ENCODE data around the gene THSD4. TPM values are rescaled to one million over a fixed set of nuclear protein-coding genes. Genes with fewer than 3 reads are reported as not detected.

THSD4 gene
- total RNA-seq, 1 experiment from 2014 or later, result 36.3 TPM

- CTCF ChIA-PET, result interaction anchor here (0.6 to 1.0 kb wide), 2 partner anchors 11 to 125 kb away, joined by 3 to 4 read pairs; no protein-coding TSS in a partner anchor
- peaks cover 3% of the 10 kb centered on the region for H3K9me3 Mint-ChIP-seq (ENCODE audit: unreplicated experiment)
- H3K27ac Mint-ChIP-seq (ENCODE audit: low read depth, unreplicated experiment), result no peak overlapping the region
- peaks cover 5% of the 10 kb centered on the region for H3K4me1 Mint-ChIP-seq (ENCODE audit: insufficient read depth, unreplicated experiment)
- intact Hi-C loops (cut with micrococcal nuclease), result no loop called here
- H3K27me3 Mint-ChIP-seq (ENCODE audit: insufficient read depth, unreplicated experiment), result no peaks in the 10 kb centered on the region
- BruUV-seq (replicated peaks), result no TSS peak
- H3K4me3 Mint-ChIP-seq (ENCODE audit: unreplicated experiment), result no peak overlapping the region
- no peak for TF ChIP-seq CTCF (IDR thresholded peaks at IDR 0.05; ENCODE audit: unreplicated experiment)
- H3K36me3 Mint-ChIP-seq (ENCODE audit: insufficient read depth, unreplicated experiment), result peaks cover 5% of the 10 kb centered on the region
- POLR2A ChIA-PET, result interaction anchor here (0.7 kb wide), 1 partner anchor 33 kb away, joined by 3 read pairs; no protein-coding TSS in a partner anchor
- no peak for DNase-seq (ENCODE audit: unreplicated experiment)
Measured at GRCh38 chr15:71660501-71660900, 545.2 kb downstream of the THSD4 start.

- ChIA-PET CTCF (interaction anchor here (0.6 to 1.3 kb wide), 6 partner anchors 11 to 173 kb away, joined by 3 to 5 read pairs (median 3); no protein-coding TSS in a partner anchor), POLR2A (interaction anchor here (1.0 kb wide), 1 partner anchor 123 kb away, joined by 3 read pairs; no protein-coding TSS in a partner anchor)
- intact Hi-C loops (cut with micrococcal nuclease), result no loop called here
- Mint-ChIP-seq H3K27ac (ENCODE audit: low read depth, unreplicated experiment) (no peak overlapping the region), H3K9me3 (ENCODE audit: unreplicated experiment) (peaks cover 6% of the 10 kb centered on the region), H3K4me3 (ENCODE audit: unreplicated experiment) (no peak overlapping the region), H3K4me1 (ENCODE audit: insufficient read depth, unreplicated experiment) (peaks cover 5% of the 10 kb centered on the region), H3K27me3 (ENCODE audit: insufficient read depth, unreplicated experiment) (no peaks in the 10 kb centered on the region), H3K36me3 (ENCODE audit: insufficient read depth, unreplicated experiment) (peaks cover 5% of the 10 kb centered on the region)
- no peak for TF ChIP-seq CTCF (IDR thresholded peaks at IDR 0.05; ENCODE audit: unreplicated experiment)
- BruUV-seq (replicated peaks), result no TSS peak
- DNase-seq (ENCODE audit: unreplicated experiment), result no peak
Measured at GRCh38 chr15:71662306-71662705, 547.0 kb downstream of the THSD4 start.

- Mint-ChIP-seq H3K4me1 (ENCODE audit: insufficient read depth, unreplicated experiment) (peaks cover 5% of the 10 kb centered on the region), H3K27ac (ENCODE audit: low read depth, unreplicated experiment) (no peak overlapping the region), H3K9me3 (ENCODE audit: unreplicated experiment) (peaks cover 6% of the 10 kb centered on the region), H3K4me3 (ENCODE audit: unreplicated experiment) (no peak overlapping the region), H3K27me3 (ENCODE audit: insufficient read depth, unreplicated experiment) (no peaks in the 10 kb centered on the region), H3K36me3 (ENCODE audit: insufficient read depth, unreplicated experiment) (peaks cover 5% of the 10 kb centered on the region)
- BruUV-seq (replicated peaks), result no TSS peak
- intact Hi-C loops (cut with micrococcal nuclease), result no loop called here
- POLR2A ChIA-PET, result no interaction called here
- CTCF ChIA-PET, result interaction anchor here (0.7 to 2.2 kb wide), 3 partner anchors 12 to 364 kb away, joined by 3 to 5 read pairs (median 4); no protein-coding TSS in a partner anchor
- no peak for TF ChIP-seq CTCF (IDR thresholded peaks at IDR 0.05; ENCODE audit: unreplicated experiment)
- DNase-seq (ENCODE audit: unreplicated experiment), result no peak
Measured at GRCh38 chr15:71664622-71665021, 549.4 kb downstream of the THSD4 start.

GRCh38 chr15:71666763-71667620, 551.7 kb downstream of the THSD4 start:
- no TSS peak for BruUV-seq (replicated peaks)
- ChIA-PET CTCF (interaction anchor here (1.2 to 1.5 kb wide), 2 partner anchors 63 to 134 kb away, joined by 3 to 8 read pairs; no protein-coding TSS in a partner anchor), POLR2A (interaction anchor here (1.0 to 1.5 kb wide), 2 partner anchors 11 to 14 kb away, joined by 3 to 7 read pairs; no protein-coding TSS in a partner anchor)
- intact Hi-C loops (cut with micrococcal nuclease), result no loop called here
- Mint-ChIP-seq H3K36me3 (ENCODE audit: insufficient read depth, unreplicated experiment) (peaks cover 5% of the 10 kb centered on the region), H3K9me3 (ENCODE audit: unreplicated experiment) (peaks cover 6% of the 10 kb centered on the region), H3K27ac (ENCODE audit: low read depth, unreplicated experiment) (no peak overlapping the region), H3K4me1 (ENCODE audit: insufficient read depth, unreplicated experiment) (no peaks in the 10 kb centered on the region), H3K4me3 (ENCODE audit: unreplicated experiment) (no peak overlapping the region), H3K27me3 (ENCODE audit: insufficient read depth, unreplicated experiment) (no peaks in the 10 kb centered on the region)
- DNase-seq (ENCODE audit: unreplicated experiment), result no peak
- no peak for TF ChIP-seq CTCF (IDR thresholded peaks at IDR 0.05; ENCODE audit: unreplicated experiment)

Measured in MCF 10A (cell line).